ENCODE data around the gene KCNIP3.

DNA sequence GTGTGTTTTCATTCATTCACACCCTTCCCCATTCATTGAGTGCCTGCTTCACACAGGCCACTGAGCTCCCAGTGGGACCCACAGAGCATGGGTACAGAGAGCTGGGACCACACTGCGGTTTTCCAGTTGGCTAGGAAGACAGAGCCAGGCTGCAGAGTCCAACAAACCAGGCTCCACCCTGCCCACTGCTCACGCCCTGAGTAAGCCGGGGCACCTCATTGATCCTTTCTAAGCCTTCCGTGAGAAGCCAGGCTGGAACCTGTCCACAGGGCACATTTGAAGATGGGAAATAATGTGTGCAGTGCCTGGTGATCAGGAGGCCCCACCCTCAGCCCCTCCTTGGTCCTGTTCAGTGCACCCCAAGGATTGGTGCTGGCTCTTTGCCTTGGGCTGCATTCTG is 13.5 kb downstream of the KCNIP3 start:
- TF ChIP-seq, protein P1, sequence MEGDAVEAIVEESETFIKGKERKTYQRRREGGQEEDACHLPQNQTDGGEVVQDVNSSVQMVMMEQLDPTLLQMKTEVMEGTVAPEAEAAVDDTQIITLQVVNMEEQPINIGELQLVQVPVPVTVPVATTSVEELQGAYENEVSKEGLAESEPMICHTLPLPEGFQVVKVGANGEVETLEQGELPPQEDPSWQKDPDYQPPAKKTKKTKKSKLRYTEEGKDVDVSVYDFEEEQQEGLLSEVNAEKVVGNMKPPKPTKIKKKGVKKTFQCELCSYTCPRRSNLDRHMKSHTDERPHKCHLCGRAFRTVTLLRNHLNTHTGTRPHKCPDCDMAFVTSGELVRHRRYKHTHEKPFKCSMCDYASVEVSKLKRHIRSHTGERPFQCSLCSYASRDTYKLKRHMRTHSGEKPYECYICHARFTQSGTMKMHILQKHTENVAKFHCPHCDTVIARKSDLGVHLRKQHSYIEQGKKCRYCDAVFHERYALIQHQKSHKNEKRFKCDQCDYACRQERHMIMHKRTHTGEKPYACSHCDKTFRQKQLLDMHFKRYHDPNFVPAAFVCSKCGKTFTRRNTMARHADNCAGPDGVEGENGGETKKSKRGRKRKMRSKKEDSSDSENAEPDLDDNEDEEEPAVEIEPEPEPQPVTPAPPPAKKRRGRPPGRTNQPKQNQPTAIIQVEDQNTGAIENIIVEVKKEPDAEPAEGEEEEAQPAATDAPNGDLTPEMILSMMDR (conservative IDR thresholded peaks at IDR 0.05): no peak
- TF ChIP-seq ZFX (IDR thresholded peaks at IDR 0.05): no peak

All from C4-2B (cell line).